Activated B cell treated with CpG ODN at 0.5 μM for 24 hours (primary cell): ENCODE measurements around the gene FOXP1. TPM values are rescaled to one million over a fixed set of nuclear protein-coding genes. Genes with fewer than 3 reads are reported as not detected.

ENCODE experiments used
- ATAC-seq: fragments of 200-7000 bp; cut with Tn5 transposase; one replicate; pipeline ENCODE4 v1.10.0; 2021; ENCODE audit warnings: low read depth, mild to moderate bottlenecking, moderate library complexity
- CTCF ChIA-PET: fragments of 350-600 bp; sonication (Branson Sonifier 250); formaldehyde crosslinking; loops from one replicate; lab custom pipeline; 2021; ENCODE audit warnings: antibody characterized with exemption; lab: Charles Lee
- POLR2A ChIA-PET: fragments of 350-600 bp; sonication (Branson Sonifier 250); formaldehyde crosslinking; loops from one replicate; lab custom pipeline; 2021; ENCODE audit warnings: antibody characterized with exemption; lab: Charles Lee
- DNase-seq: peaks from one replicate; pipeline ENCODE4 v3.0.0; 2022
- H3K27ac Mint-ChIP-seq: one replicate; pipeline ENCODE4 v1.8.0; 2020; ENCODE audit warnings: mixed read lengths
- H3K27me3 Mint-ChIP-seq: one replicate; pipeline ENCODE4 v1.8.0; 2021; ENCODE audit warnings: mixed read lengths
- H3K36me3 Mint-ChIP-seq: one replicate; pipeline ENCODE4 v1.8.0; 2021; ENCODE audit warnings: low read depth, mixed read lengths
- H3K4me1 Mint-ChIP-seq: one replicate; pipeline ENCODE4 v1.8.0; 2021; ENCODE audit warnings: mixed read lengths
- H3K4me3 Mint-ChIP-seq: one replicate; pipeline ENCODE4 v1.8.0; 2020; ENCODE audit warnings: mild to moderate bottlenecking, mixed read lengths
- H3K9me3 Mint-ChIP-seq: one replicate; pipeline ENCODE4 v1.8.0; 2020; ENCODE audit warnings: mixed read lengths
- CTCF ChIP-seq: fragments of 200-600 bp; IDR thresholded peaks from one replicate; pipeline ENCODE4 v1.8.0; 2022; ENCODE audit warnings: antibody characterized with exemption, mild to moderate bottlenecking
- intact Hi-C: fragments of 100-400 bp; cut with micrococcal nuclease; formaldehyde crosslinking; loops from one replicate; pipeline ENCODE4 v1.15.1; 2024
- total RNA-seq: library from RNA; stranded (reverse); gene quantifications from 2 replicates; pipeline ENCODE4 v1.2.3, GENCODE V29; 2022

Gene FOXP1
- total RNA-seq, 1 donor from 2014 or later, result 563 TPM

DNA sequence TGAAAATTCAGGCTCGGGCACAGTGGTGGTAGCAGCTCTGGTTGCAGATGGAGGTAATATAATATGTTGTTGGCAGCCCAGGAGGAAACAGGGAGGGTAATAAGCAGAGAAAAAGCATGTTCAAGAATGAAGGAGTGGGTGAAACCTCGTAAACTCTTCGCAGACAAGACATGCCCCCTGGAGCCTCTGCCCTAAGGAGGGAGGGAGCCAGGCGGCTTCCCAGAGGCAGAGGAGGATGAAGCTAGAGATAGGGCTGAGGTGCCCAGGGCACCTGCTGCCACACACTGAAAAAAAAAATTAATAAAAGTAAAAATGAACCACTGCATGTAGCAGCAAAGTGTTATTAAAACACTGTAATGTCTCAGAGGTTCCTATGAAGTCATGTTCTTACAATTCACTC, 137.3 kb downstream of the FOXP1 start:
- ChIA-PET POLR2A (interaction anchor here (0.6 to 5.2 kb wide), 4 partner anchors 8 to 134 kb away, joined by 3 to 66 read pairs (median 22); no protein-coding TSS in a partner anchor), CTCF (interaction anchor here (0.7 to 1.8 kb wide), 2 partner anchors 9 to 65 kb away, joined by 3 to 8 read pairs; no protein-coding TSS in a partner anchor)
- Mint-ChIP-seq H3K27ac (no peak overlapping the region), H3K4me3 (no peak overlapping the region), H3K27me3 (no peaks in the 10 kb centered on the region), H3K4me1 (peaks cover 90% of the 10 kb centered on the region), H3K36me3 (no peaks in the 10 kb centered on the region), H3K9me3 (no peaks in the 10 kb centered on the region)
- no peak for TF ChIP-seq CTCF
- DNase-seq (no peak), ATAC-seq (no peak)
- intact Hi-C loops, result no loop called here

DNA sequence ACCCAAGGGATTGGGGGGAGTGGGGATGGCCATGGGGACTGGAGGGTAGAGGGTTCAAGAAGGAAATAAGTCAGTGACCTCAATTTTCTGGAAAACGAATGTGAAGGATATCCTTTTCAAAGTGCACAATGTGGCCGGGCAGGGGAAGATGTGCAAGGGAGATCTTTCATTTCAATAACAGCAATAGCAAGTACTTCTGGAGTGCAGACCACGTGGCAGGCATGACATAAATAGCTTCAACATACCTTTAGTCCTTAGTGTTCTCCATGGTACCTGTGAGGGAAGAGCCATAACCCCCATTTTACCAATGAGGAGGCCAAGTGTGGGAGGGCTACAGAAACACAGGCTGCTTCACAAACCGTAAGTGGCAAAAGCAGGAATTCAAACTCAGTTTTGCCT, 138.7 kb downstream of the FOXP1 start:
- Mint-ChIP-seq H3K36me3 (no peaks in the 10 kb centered on the region), H3K27ac (peak overlapping the region; percentile 99), H3K27me3 (no peaks in the 10 kb centered on the region), H3K4me3 (peak overlapping the region; percentile 78), H3K4me1 (peaks cover 92% of the 10 kb centered on the region), H3K9me3 (no peaks in the 10 kb centered on the region)
- no peak for TF ChIP-seq CTCF
- intact Hi-C loops, result loop anchor here (1.0 to 5.0 kb wide), 11 partner anchors 9 to 438 kb away; no protein-coding TSS in a partner anchor
- no peak for DNase-seq
- ATAC-seq, result no peak
- ChIA-PET POLR2A (interaction anchor here (0.7 to 6.1 kb wide), 9 partner anchors 10 to 381 kb away, joined by 3 to 66 read pairs (median 5); partner anchors contain the start of gene FOXP1), CTCF (interaction anchor here (1.4 to 1.8 kb wide), 2 partner anchors 10 to 51 kb away, joined by 3 to 8 read pairs; no protein-coding TSS in a partner anchor)

- Mint-ChIP-seq H3K4me3 (peak overlapping the region; percentile 78), H3K27me3 (no peaks in the 10 kb centered on the region), H3K27ac (peak overlapping the region; percentile 99), H3K9me3 (no peaks in the 10 kb centered on the region), H3K36me3 (no peaks in the 10 kb centered on the region), H3K4me1 (peaks cover 93% of the 10 kb centered on the region)
- DNase-seq (peak; percentile 62), ATAC-seq (peak; percentile 80)
- POLR2A ChIA-PET, result interaction anchor here (0.7 to 6.1 kb wide), 28 partner anchors 10 to 380 kb away, joined by 3 to 66 read pairs (median 5); partner anchors contain the start of gene FOXP1
- intact Hi-C loops, result loop anchor here (1.0 to 5.0 kb wide), 11 partner anchors 10 to 437 kb away; no protein-coding TSS in a partner anchor
- CTCF ChIA-PET, result interaction anchor here (0.9 to 3.0 kb wide), 9 partner anchors 10 to 67 kb away, joined by 3 to 13 read pairs (median 3); no protein-coding TSS in a partner anchor
- no peak for TF ChIP-seq CTCF
Observed at GRCh38 chr3:71444028-71444860, 139.3 kb downstream of the FOXP1 start.

DNA sequence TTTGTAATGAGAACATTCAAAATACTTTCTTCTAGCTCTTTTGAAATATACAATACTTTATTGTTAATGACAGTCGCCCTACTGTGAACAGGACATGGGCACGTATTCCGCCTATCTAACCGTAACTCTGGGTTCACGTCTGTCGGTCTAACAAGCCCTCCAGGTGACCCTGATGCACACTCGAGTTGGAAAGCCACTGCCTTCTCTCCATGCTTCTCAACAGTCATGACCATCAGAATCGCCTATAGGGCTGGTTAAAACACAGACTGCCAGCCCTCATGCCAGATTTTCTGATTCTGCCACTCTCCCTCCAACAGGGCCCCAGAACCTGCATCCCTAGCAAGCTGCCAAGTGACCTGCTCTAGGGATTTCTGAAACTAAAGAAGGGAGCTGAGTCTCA, 140.2 kb downstream of the FOXP1 start:
- DNase-seq, result no peak
- CTCF ChIA-PET, result interaction anchor here (0.9 to 3.0 kb wide), 8 partner anchors 11 to 66 kb away, joined by 3 to 13 read pairs (median 4); no protein-coding TSS in a partner anchor
- Mint-ChIP-seq H3K4me1 (peaks cover 96% of the 10 kb centered on the region), H3K36me3 (no peaks in the 10 kb centered on the region), H3K27ac (peak overlapping the region; percentile 99), H3K9me3 (no peaks in the 10 kb centered on the region), H3K27me3 (no peaks in the 10 kb centered on the region), H3K4me3 (peak overlapping the region; percentile 78)
- no peak for ATAC-seq
- TF ChIP-seq CTCF, result no peak
- intact Hi-C loops, result loop anchor here (2.0 to 5.0 kb wide), 5 partner anchors 136 to 436 kb away; no protein-coding TSS in a partner anchor
- POLR2A ChIA-PET, result interaction anchor here (0.7 to 6.1 kb wide), 25 partner anchors 10 to 379 kb away, joined by 3 to 66 read pairs (median 5); partner anchors contain the start of gene FOXP1
